ENCODE results near the gene NCK2. TPM values are rescaled to one million over a fixed set of nuclear protein-coding genes. Genes with fewer than 3 reads are reported as not detected.

NCK2 gene
- total and polyA plus RNA-seq, 9 of the 15 experiments (the other 6 are each of a cell fraction or from before 2014, with no cell fraction given), result 0.90 to 27.9 (median 15.9) TPM

DNA sequence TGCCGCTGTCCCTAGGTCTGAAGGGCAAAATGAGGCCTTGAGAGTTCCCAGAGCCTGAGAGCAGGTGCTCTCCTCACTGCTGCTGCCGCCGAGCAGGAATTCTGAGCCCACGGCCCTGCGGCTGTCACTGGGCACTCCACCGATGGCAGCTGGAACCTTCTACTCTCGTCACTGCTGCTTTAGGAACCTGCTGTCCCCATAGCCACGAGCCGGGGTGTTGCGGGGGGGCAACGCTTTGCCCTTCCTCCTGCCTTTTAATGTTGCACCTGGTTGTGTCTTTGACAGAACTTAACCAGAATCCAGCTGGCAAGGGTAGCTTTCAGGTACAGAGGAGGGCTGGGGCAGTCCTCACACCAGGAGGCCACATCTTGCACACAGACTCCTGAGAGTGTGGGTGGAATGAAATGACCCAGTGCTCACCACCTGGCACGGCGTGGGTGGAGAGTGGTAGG is 32.3 kb downstream of the NCK2 start:
- H3K4me1 ChIP-seq (replicated peaks in 1 of 2; ENCODE audit: control insufficient read depth in 2 of 2, insufficient read depth in 2 of 2, low read length in 2 of 2), result peaks cover 0 to 3% of the 10 kb centered on the region in 2 experiments; a peak in 2 of 5 replicates
- intact Hi-C loops (cut with micrococcal nuclease), result no loop called here
- no peaks in the 10 kb centered on the region for H3K9me1 ChIP-seq (ENCODE audit: control insufficient read depth, insufficient read depth, low read length)
- no peak for DNase-seq (ENCODE audit: extremely low read depth in 1 of 4, low spot score in 3 of 4)
- POLR2A ChIA-PET, result interaction anchor here (0.9 kb wide), 1 partner anchor 194 kb away, joined by 4 read pairs; no protein-coding TSS in a partner anchor
- no peaks in the 10 kb centered on the region for H3K79me2 ChIP-seq (ENCODE audit: control insufficient read depth, insufficient read depth, low read length)
- peaks cover 12% of the 10 kb centered on the region for H4K20me1 ChIP-seq (replicated peaks; ENCODE audit: control insufficient read depth, insufficient read depth, low read length)
- no peak overlapping the region for H2AFZ ChIP-seq (ENCODE audit: low read depth, low read length)
- H3K27ac ChIP-seq (ENCODE audit: extremely low read depth, low read depth, low read length), result no peak overlapping the region
- no peaks in the 10 kb centered on the region for H3K9me3 ChIP-seq (replicated peaks; ENCODE audit: control insufficient read depth, insufficient read depth, low read depth, low read length)
- no peak overlapping the region for H3K9ac ChIP-seq (ENCODE audit: insufficient read depth in 1 of 2, low read depth in 2 of 2, low read length in 2 of 2)
- BruUV-seq (replicated peaks), result no TSS peak
- FAIRE-seq, result no peak
- H3K36me3 ChIP-seq (ENCODE audit: control insufficient read depth, insufficient read depth, low read length), result no peaks in the 10 kb centered on the region
- WGBS (ENCODE audit: insufficient coverage, low coverage, missing lambda C conversion rate), result 80% methylated on average over 9 of the region's 13 CpGs
- TF ChIP-seq SRF (CRISPR knock-in tag; IDR thresholded peaks at IDR 0.05) (no peak), FOSL1 (tag; conservative IDR thresholded peaks at IDR 0.05) (no peak), ZFX (CRISPR knock-in tag; IDR thresholded peaks at IDR 0.05) (no peak), SREBF1 (IDR thresholded peaks at IDR 0.05; ENCODE audit: borderline replicate concordance, low read depth, low read length) (no peak), CXXC5 (CRISPR knock-in tag; IDR thresholded peaks at IDR 0.05) (no peak), ZNF445 (CRISPR knock-in tag; IDR thresholded peaks at IDR 0.05; ENCODE audit: low read depth) (no peak), HMGN3 (IDR thresholded peaks at IDR 0.05; ENCODE audit: borderline replicate concordance, extremely low read depth, insufficient read length, low read depth, low read length) (no peak)
- H3K4me3 ChIP-seq, result no peak overlapping the region
- in situ Hi-C loops (cut with MboI), result no loop called here
- no peaks in the 10 kb centered on the region for H3K27me3 ChIP-seq (ENCODE audit: control insufficient read depth in 2 of 2, insufficient read depth in 2 of 2, low read length in 2 of 2)
- H3K4me2 ChIP-seq (ENCODE audit: insufficient read depth, low read length), result no peak overlapping the region
- CTCF ChIA-PET (ENCODE audit: low intra/inter-chr PET ratio), result no interaction called here
- ATAC-seq, result no peak

Measured in K562 (cell line).